ENCODE data around the gene DSP.

DNA sequence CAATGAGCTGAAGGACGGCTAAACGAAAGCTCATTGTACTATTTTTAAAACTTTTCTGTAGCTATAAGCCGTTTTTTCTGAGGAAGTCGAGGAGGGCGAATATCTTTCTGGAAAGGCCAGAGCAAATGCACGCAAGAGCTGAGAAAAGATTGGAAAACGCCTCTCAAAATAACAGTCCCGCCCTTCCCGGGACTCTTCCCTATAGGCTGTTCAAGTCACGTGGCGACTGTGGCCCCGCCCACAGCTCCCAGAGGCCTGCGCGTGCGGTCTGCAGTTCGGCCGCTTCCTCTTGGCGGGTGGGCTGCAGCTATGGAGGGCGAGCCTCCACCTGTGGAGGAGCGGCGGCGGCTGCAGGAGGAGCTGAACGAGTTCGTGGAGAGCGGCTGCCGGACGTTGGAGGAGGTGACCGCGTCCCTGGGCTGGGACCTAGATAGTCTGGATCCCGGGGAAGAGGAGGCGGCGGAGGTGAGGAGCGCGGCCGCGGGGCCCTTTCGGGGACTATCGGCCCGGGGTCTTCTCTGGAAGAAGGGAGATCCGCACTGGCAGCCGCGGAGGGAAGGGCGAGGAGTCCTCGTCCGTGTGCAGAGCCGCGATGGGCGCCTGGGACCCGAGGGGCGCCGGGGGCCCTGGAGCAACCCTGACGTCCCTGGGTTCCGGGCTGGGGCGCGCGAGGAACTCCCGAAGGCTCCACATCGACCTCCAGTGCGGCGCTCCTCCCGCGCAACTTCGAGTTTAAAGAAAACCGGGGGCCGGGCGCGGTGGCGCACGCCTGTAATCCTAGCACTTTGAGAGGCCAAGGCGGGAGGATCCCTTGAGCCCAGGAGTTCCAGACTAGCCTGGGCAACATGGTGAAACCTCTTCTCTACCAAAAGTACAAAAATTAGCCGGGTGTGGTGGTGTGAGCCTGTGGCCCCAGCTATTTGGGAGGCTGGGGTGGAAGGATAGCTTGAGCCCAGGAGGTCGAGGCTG, 48.8 kb downstream of the DSP start, which contains the start of gene SNRNP48:
- TF ChIP-seq, protein P1, sequence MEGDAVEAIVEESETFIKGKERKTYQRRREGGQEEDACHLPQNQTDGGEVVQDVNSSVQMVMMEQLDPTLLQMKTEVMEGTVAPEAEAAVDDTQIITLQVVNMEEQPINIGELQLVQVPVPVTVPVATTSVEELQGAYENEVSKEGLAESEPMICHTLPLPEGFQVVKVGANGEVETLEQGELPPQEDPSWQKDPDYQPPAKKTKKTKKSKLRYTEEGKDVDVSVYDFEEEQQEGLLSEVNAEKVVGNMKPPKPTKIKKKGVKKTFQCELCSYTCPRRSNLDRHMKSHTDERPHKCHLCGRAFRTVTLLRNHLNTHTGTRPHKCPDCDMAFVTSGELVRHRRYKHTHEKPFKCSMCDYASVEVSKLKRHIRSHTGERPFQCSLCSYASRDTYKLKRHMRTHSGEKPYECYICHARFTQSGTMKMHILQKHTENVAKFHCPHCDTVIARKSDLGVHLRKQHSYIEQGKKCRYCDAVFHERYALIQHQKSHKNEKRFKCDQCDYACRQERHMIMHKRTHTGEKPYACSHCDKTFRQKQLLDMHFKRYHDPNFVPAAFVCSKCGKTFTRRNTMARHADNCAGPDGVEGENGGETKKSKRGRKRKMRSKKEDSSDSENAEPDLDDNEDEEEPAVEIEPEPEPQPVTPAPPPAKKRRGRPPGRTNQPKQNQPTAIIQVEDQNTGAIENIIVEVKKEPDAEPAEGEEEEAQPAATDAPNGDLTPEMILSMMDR (IDR thresholded peaks at IDR 0.05), result no peak
- peak; percentile 74 to 85 for TF ChIP-seq POLR2A (IDR thresholded peaks at IDR 0.05)
